CD4-positive, CD25-positive, alpha-beta regulatory T cell (primary cell): Measurements from ENCODE around the gene ANAPC7. TPM values are rescaled to one million over a fixed set of nuclear protein-coding genes. Genes with fewer than 3 reads are reported as not detected.
"Not testable (repeated sequence)": the region's sequence is repeated elsewhere in the genome, so short reads cannot be mapped to it uniquely, and the experiment has no call there.

ENCODE experiments used
- ATAC-seq, 2 donors: fragments of 150-1000 bp; cut with Tn5 transposase; one replicate each; pipeline ENCODE4 v1.10.0; 2021; ENCODE audit warnings: low read depth in 2 of 2, moderate number of reproducible peaks in 2 of 2, moderate library complexity in 1 of 2
- DNase-seq, 3 donors: peaks; one replicate each; pipeline versions ENCODE4 v3.0.0 to v3.0.0-alpha.2; 2012 to 2022; ENCODE audit warnings: mixed read lengths in 1 of 3
- H3K27ac ChIP-seq: one replicate; pipeline ENCODE4 v1.7.0; 2013; ENCODE audit warnings: mild to moderate bottlenecking, low read length; ENCODE audit not compliant: insufficient read depth, poor library complexity, severe bottlenecking
- H3K27me3 ChIP-seq: one replicate; pipeline ENCODE4 v1.7.0; 2013; ENCODE audit warnings: low read length; ENCODE audit not compliant: control insufficient read depth, insufficient read depth
- H3K36me3 ChIP-seq: one replicate; pipeline ENCODE4 v1.7.0; 2013; ENCODE audit warnings: mild to moderate bottlenecking, low read length, moderate library complexity; ENCODE audit not compliant: control insufficient read depth, insufficient read depth
- H3K4me1 ChIP-seq: 2 replicates; pipeline ENCODE4 v1.7.0; 2013; ENCODE audit warnings: mild to moderate bottlenecking, low read length; ENCODE audit not compliant: insufficient read depth, control insufficient read depth, poor library complexity, severe bottlenecking
- H3K4me3 ChIP-seq: one replicate; pipeline ENCODE4 v1.7.0; 2013; ENCODE audit warnings: low read depth, mild to moderate bottlenecking, low read length, moderate library complexity
- H3K9me3 ChIP-seq, 2 experiments: 1 replicate in 1 of 2; 2 replicates in 1 of 2; pipeline ENCODE4 v1.7.0; 2013; ENCODE audit warnings: low read length in 2 of 2, mild to moderate bottlenecking in 1 of 2, moderate library complexity in 1 of 2; ENCODE audit not compliant: control insufficient read depth in 2 of 2
- H3K27ac Mint-ChIP-seq, 3 donors: one replicate each; pipeline ENCODE4 v1.8.0; 2020 to 2022; ENCODE audit warnings: mild to moderate bottlenecking in 3 of 3, mixed read lengths in 3 of 3, moderate library complexity in 2 of 3
- H3K27me3 Mint-ChIP-seq: one replicate; pipeline ENCODE4 v1.8.0; 2022; ENCODE audit warnings: mild to moderate bottlenecking, mixed read lengths
- H3K36me3 Mint-ChIP-seq: one replicate; pipeline ENCODE4 v1.8.0; 2020; ENCODE audit warnings: mixed read lengths
- H3K4me1 Mint-ChIP-seq, 4 donors: one replicate each; pipeline ENCODE4 v1.8.0; 2020 to 2022; ENCODE audit warnings: mixed read lengths in 4 of 4, mild to moderate bottlenecking in 1 of 4
- H3K4me3 Mint-ChIP-seq, 4 donors: one replicate each; pipeline ENCODE4 v1.8.0; 2020 to 2022; ENCODE audit warnings: mild to moderate bottlenecking in 4 of 4, mixed read lengths in 4 of 4, moderate library complexity in 3 of 4
- H3K9me3 Mint-ChIP-seq, 7 donors: one replicate each; pipeline ENCODE4 v1.8.0; 2020 to 2022; ENCODE audit warnings: mixed read lengths in 7 of 7, mild to moderate bottlenecking in 3 of 7, moderate library complexity in 2 of 7
- polyA plus RNA-seq, 4 donors: library from polyadenylated mRNA; unstranded; fragments of 300-500 nt; fragmentation: Illumina TruSeq; gene quantifications; one replicate each; pipeline ENCODE4 v1.2.3, GENCODE V29; 2021
- total RNA-seq: library from RNA; stranded (reverse); gene quantifications from one replicate; pipeline ENCODE4 v1.2.3, GENCODE V29; 2022

Gene ANAPC7
- total and polyA plus RNA-seq, 5 donors from 2014 or later, result 25.3 to 38.4 (median 26.5) TPM

DNA sequence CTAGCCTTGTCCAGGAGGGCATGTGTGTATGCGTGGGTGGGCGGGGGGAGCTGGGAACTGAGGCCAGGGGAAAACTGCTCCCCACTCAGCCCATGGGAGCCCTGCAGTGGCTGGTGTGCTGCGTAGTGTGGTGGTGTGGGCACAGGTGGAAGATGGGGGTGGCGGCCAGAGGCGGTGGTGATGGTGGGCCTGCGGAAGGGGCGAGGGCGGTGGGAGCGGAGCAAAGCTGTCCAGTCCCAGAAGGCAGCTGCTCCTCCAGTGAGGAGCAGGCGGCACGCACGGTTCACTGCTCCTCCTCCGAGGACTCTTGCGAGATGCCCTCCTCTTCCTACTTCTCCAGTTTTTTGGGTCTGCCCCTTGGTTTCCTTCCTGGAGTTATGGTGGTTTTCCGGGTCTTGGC, 26.2 kb upstream of the ANAPC7 start:
- ATAC-seq, H3K36me3 ChIP-seq, DNase-seq, H3K4me1 ChIP-seq, H3K36me3 Mint-ChIP-seq, H3K4me1 Mint-ChIP-seq, H3K4me3 ChIP-seq, H3K27ac ChIP-seq, H3K27me3 ChIP-seq, H3K9me3 ChIP-seq, H3K27ac Mint-ChIP-seq, H3K9me3 Mint-ChIP-seq, H3K4me3 Mint-ChIP-seq: not testable (repeated sequence)
- H3K27me3 Mint-ChIP-seq, result peaks cover 11% of the 10 kb centered on the region

- Histone ChIP-seq H3K27ac (no peak overlapping the region), H3K27me3 (no peaks in the 10 kb centered on the region), H3K36me3 (no peaks in the 10 kb centered on the region), H3K4me1 (peaks cover 3% of the 10 kb centered on the region), H3K9me3 (no peaks in the 10 kb centered on the region), H3K4me3 (no peak overlapping the region)
- Mint-ChIP-seq H3K4me3 (no peak overlapping the region), H3K4me1 (peaks cover 0 to 4% (median 2%) of the 10 kb centered on the region in 4 donors), H3K27me3 (peaks cover 24% of the 10 kb centered on the region), H3K36me3 (no peaks in the 10 kb centered on the region), H3K27ac (no peak overlapping the region), H3K9me3 (no peaks in the 10 kb centered on the region)
- DNase-seq, result no peak
- no peak for ATAC-seq
These were observed 22.9 kb upstream of the ANAPC7 start for GRCh38 chr12:110426406-110426805.

GRCh38 chr12:110424237-110424636, 20.7 kb upstream of the ANAPC7 start:
- H3K27me3 ChIP-seq, result no peaks in the 10 kb centered on the region
- Mint-ChIP-seq H3K4me3 (no peak overlapping the region), H3K9me3 (no peaks in the 10 kb centered on the region), H3K27ac (no peak overlapping the region), H3K27me3 (peaks cover 31% of the 10 kb centered on the region), H3K4me1 (no peaks in the 10 kb centered on the region), H3K36me3 (no peaks in the 10 kb centered on the region)
- no peak overlapping the region for H3K4me3 ChIP-seq
- H3K4me1 ChIP-seq, result no peaks in the 10 kb centered on the region
- DNase-seq, result no peak
- no peak overlapping the region for H3K27ac ChIP-seq
- ATAC-seq, result no peak
- H3K9me3 ChIP-seq, result no peaks in the 10 kb centered on the region
- H3K36me3 ChIP-seq, result no peaks in the 10 kb centered on the region

DNA sequence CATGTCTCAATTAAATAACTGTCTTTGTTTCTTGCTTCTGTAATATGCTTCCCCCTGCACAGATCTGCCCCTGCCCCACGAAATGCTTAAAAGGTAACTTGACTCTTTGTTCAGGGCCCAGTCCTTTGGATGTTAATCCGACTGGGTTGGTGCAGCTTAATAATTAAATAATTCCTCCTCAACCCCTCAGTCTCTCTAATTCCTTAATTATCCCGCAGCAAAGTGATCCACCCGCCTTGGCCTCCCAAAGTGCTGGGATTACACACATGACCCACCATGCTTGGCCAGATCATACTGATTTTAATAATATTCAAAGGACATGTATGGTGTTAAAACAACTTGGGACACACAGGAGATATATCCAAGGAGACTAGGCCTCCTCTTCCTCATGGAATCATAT, 18.2 kb upstream of the ANAPC7 start:
- no peak overlapping the region for H3K27ac ChIP-seq
- Mint-ChIP-seq H3K4me3 (no peak overlapping the region), H3K27ac (no peak overlapping the region)

DNA sequence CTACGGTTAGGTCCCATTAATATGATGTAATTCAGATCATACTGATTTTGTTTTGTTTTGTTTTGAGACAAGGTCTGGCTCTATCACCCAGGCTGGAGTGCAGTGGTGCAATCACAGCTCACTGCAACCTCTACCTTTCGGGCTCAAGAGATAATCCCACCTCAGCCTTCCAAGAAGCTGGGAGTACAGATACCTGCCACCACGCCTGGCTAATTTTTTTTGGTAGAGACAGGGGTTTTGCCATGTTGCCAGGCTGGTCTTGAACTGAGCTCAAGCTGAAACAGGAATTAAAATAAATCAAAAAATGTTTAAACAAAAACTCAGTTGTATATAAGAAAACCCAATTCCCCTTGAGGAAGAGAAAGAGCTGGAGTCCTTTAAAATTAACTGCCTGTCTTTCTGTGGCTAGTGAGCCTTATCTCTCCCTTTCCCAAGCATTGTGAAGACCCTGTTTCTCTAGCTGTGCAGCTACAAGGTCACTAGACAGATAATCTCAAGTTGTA, 17.7 kb upstream of the ANAPC7 start:
- H3K27me3 Mint-ChIP-seq, result peaks cover 33% of the 10 kb centered on the region
- Histone ChIP-seq H3K4me3 (no peak overlapping the region), H3K27me3 (no peaks in the 10 kb centered on the region), H3K27ac (no peak overlapping the region), H3K4me1 (no peaks in the 10 kb centered on the region), H3K9me3 (no peaks in the 10 kb centered on the region), H3K36me3 (no peaks in the 10 kb centered on the region)
- no peaks in the 10 kb centered on the region for H3K4me1 Mint-ChIP-seq
- H3K36me3 Mint-ChIP-seq, result no peaks in the 10 kb centered on the region
- no peaks in the 10 kb centered on the region for H3K9me3 Mint-ChIP-seq
- H3K4me3 Mint-ChIP-seq, result no peak overlapping the region
- H3K27ac Mint-ChIP-seq, result no peak overlapping the region
- no peak for DNase-seq
- ATAC-seq, result no peak

More for the DNA sequence above, 18.2 kb upstream of the ANAPC7 start:
- H3K36me3 Mint-ChIP-seq, result no peaks in the 10 kb centered on the region
- Histone ChIP-seq H3K9me3 (no peaks in the 10 kb centered on the region), H3K36me3 (no peaks in the 10 kb centered on the region), H3K4me1 (no peaks in the 10 kb centered on the region), H3K4me3 (no peak overlapping the region), H3K27me3 (no peaks in the 10 kb centered on the region)
- DNase-seq, result no peak
- no peaks in the 10 kb centered on the region for H3K4me1 Mint-ChIP-seq
- peaks cover 35% of the 10 kb centered on the region for H3K27me3 Mint-ChIP-seq
- no peaks in the 10 kb centered on the region for H3K9me3 Mint-ChIP-seq
- ATAC-seq, result no peak

GRCh38 chr12:110420644-110421043, 17.1 kb upstream of the ANAPC7 start:
- not testable (repeated sequence) for H3K4me1 ChIP-seq, H3K27ac Mint-ChIP-seq, H3K4me3 ChIP-seq, ATAC-seq, H3K36me3 ChIP-seq, H3K4me1 Mint-ChIP-seq, H3K27ac ChIP-seq, H3K9me3 ChIP-seq, H3K4me3 Mint-ChIP-seq, DNase-seq, H3K9me3 Mint-ChIP-seq, H3K27me3 ChIP-seq, H3K36me3 Mint-ChIP-seq
- H3K27me3 Mint-ChIP-seq, result peaks cover 30% of the 10 kb centered on the region

DNA sequence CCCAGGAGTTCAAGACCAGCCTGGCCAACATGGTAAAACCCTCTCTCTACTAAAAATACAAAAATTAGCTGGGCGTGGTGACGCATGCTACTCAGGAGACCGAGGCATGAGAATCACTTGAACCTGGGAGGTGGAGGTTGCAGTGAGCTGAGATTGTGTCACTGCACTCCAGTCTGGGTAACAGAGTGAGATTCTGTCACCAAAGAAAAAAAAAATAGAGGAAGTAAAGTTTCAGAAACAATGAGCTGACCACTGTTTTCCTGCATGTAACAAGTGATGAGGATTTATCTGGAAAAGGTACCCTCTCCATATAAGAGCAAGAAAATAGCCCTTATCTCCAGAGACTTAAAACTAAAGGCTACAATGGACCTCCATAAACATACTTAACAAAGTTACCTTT, 13.6 kb upstream of the ANAPC7 start:
- H3K27ac ChIP-seq, result not testable (repeated sequence)

DNA sequence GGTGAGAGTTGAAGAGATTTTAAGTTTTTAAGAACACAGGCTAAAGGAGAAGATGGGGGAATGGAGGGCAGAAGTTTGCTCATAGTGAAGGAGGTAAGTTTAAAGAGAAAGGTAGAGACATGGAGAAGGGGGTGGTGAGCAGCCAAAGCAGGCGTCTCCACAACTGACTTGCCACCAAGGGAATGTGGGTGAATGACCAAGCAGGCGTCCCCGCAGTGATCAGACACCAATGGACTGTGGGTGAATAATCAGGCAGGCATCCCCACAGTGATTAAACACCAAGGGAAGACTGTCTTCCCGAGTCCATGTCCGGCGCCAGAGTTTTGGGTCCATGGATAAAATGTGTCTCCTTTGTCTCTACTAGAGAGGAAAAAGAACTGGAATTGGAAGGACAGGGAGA, 6.6 kb upstream of the ANAPC7 start:
- not testable (repeated sequence) for DNase-seq, ATAC-seq, H3K4me1 ChIP-seq, H3K27ac Mint-ChIP-seq, H3K4me3 ChIP-seq, H3K9me3 ChIP-seq, H3K27ac ChIP-seq, H3K4me1 Mint-ChIP-seq, H3K27me3 Mint-ChIP-seq, H3K27me3 ChIP-seq, H3K36me3 Mint-ChIP-seq, H3K36me3 ChIP-seq, H3K9me3 Mint-ChIP-seq, H3K4me3 Mint-ChIP-seq

More for the DNA sequence above, 13.6 kb upstream of the ANAPC7 start:
- not testable (repeated sequence) for H3K27ac Mint-ChIP-seq, ATAC-seq, H3K4me3 Mint-ChIP-seq, H3K4me1 ChIP-seq, DNase-seq, H3K27me3 ChIP-seq, H3K4me1 Mint-ChIP-seq, H3K36me3 Mint-ChIP-seq, H3K36me3 ChIP-seq, H3K9me3 Mint-ChIP-seq, H3K4me3 ChIP-seq, H3K9me3 ChIP-seq
- H3K27me3 Mint-ChIP-seq, result peaks cover 27% of the 10 kb centered on the region
